Body of pancreas (tissue), 4 donors: ENCODE measurements around the gene PELO.

Experiments
- POLR2A ChIP-seq, 3 donors: fragments of 450-650 bp; IDR thresholded peaks; one replicate each; pipeline ENCODE4 v1.6.1; 2016; ENCODE audit warnings: antibody characterized with exemption in 3 of 3, mild to moderate bottlenecking in 2 of 3
- TF ChIP-seq, protein P1 (sequence below), 7 experiments: fragments of 450-650 bp in 4 of 7; fragments of 200-600 bp in 3 of 7; sonication (generic) in 3 of 7; IDR thresholded peaks; one replicate each; pipeline ENCODE4 v1.5.1; 2016 to 2019; ENCODE audit warnings: antibody characterized with exemption in 7 of 7

DNA sequence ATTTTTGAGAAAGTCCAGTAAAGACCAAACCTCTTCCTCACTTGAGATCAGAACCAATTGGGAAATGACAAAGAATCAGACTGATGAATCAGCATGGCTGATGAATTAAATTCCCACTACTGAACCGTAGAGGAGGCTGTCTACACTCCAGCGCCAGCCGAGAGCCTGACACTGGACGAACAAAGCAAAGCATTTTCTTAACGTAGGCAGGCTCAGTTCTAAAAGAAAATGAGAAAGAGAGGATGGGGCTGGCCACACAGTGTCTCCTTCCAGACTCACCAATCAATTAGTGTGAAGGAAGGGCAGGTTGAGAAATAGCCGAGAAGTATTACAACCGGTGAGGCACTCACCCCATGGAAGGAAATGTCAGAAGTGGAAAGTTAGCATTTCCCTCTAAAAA is 49.4 kb downstream of the PELO start:
- TF ChIP-seq, protein P1, sequence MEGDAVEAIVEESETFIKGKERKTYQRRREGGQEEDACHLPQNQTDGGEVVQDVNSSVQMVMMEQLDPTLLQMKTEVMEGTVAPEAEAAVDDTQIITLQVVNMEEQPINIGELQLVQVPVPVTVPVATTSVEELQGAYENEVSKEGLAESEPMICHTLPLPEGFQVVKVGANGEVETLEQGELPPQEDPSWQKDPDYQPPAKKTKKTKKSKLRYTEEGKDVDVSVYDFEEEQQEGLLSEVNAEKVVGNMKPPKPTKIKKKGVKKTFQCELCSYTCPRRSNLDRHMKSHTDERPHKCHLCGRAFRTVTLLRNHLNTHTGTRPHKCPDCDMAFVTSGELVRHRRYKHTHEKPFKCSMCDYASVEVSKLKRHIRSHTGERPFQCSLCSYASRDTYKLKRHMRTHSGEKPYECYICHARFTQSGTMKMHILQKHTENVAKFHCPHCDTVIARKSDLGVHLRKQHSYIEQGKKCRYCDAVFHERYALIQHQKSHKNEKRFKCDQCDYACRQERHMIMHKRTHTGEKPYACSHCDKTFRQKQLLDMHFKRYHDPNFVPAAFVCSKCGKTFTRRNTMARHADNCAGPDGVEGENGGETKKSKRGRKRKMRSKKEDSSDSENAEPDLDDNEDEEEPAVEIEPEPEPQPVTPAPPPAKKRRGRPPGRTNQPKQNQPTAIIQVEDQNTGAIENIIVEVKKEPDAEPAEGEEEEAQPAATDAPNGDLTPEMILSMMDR (IDR thresholded peaks at IDR 0.05): no peak
- no peak for TF ChIP-seq POLR2A (IDR thresholded peaks at IDR 0.05)
